Activated CD8-positive, alpha-beta T cell treated with anti-CD3 and anti-CD28 coated beads for 36 hours (primary cell): Measurements from ENCODE around the gene CAMK2G. TPM values are rescaled to one million over a fixed set of nuclear protein-coding genes. Genes with fewer than 3 reads are reported as not detected.

Source experiments
- ATAC-seq: fragments of 200-7000 bp; cut with Tn5 transposase; one replicate; pipeline ENCODE4 v1.10.0; 2021; ENCODE audit warnings: mild to moderate bottlenecking, moderate library complexity
- CTCF ChIA-PET: fragments of 350-600 bp; sonication (Branson Sonifier 250); formaldehyde crosslinking; loops from one replicate; lab custom pipeline; 2021; ENCODE audit warnings: antibody characterized with exemption; lab: Charles Lee
- POLR2A ChIA-PET: fragments of 350-600 bp; sonication (Branson Sonifier 250); formaldehyde crosslinking; loops from one replicate; lab custom pipeline; 2021; ENCODE audit warnings: antibody characterized with exemption; lab: Charles Lee
- DNase-seq: peaks from one replicate; pipeline ENCODE4 v3.0.0-alpha.2; 2020
- H3K27ac Mint-ChIP-seq: one replicate; pipeline ENCODE4 v1.8.0; 2021; ENCODE audit warnings: mild to moderate bottlenecking, mixed read lengths
- H3K27me3 Mint-ChIP-seq: one replicate; pipeline ENCODE4 v1.8.0; 2021; ENCODE audit warnings: mixed read lengths
- H3K36me3 Mint-ChIP-seq: one replicate; pipeline ENCODE4 v1.8.0; 2021; ENCODE audit warnings: low read depth, mixed read lengths
- H3K4me1 Mint-ChIP-seq: one replicate; pipeline ENCODE4 v1.8.0; 2021; ENCODE audit warnings: low read depth, mixed read lengths
- H3K4me3 Mint-ChIP-seq: one replicate; pipeline ENCODE4 v1.8.0; 2021; ENCODE audit warnings: mild to moderate bottlenecking, moderate library complexity, mixed read lengths
- H3K9me3 Mint-ChIP-seq: one replicate; pipeline ENCODE4 v1.8.0; 2021; ENCODE audit warnings: mixed read lengths
- CTCF ChIP-seq: fragments of 200-600 bp; IDR thresholded peaks from one replicate; pipeline ENCODE4 v1.8.0; 2022; ENCODE audit warnings: antibody characterized with exemption, mild to moderate bottlenecking
- intact Hi-C: fragments of 100-400 bp; cut with micrococcal nuclease; formaldehyde crosslinking; loops from one replicate; pipeline ENCODE4 v1.10.0; 2022
- total RNA-seq, 2 experiments: library from RNA; stranded (reverse); gene quantifications; one replicate each; pipeline ENCODE4 v1.2.3, GENCODE V29; 2021

CAMK2G gene
- total RNA-seq, 2 experiments from 2014 or later = 17.8 to 18.5 TPM

GRCh38 chr10:73857446-73857845 is 16.9 kb downstream of the CAMK2G start:
- Mint-ChIP-seq H3K4me1 (peaks cover 54% of the 10 kb centered on the region), H3K27ac (peak overlapping the region; percentile 72), H3K36me3 (peaks cover 13% of the 10 kb centered on the region), H3K4me3 (peak overlapping the region; percentile 19), H3K27me3 (no peaks in the 10 kb centered on the region), H3K9me3 (no peaks in the 10 kb centered on the region)
- no peak for TF ChIP-seq CTCF
- POLR2A ChIA-PET = interaction anchor here (1.1 to 2.3 kb wide), 4 partner anchors 9 to 47 kb away, joined by 3 to 10 read pairs (median 4); no protein-coding TSS in a partner anchor
- ATAC-seq = peak; percentile 86
- intact Hi-C loops = no loop called here
- DNase-seq = peak; percentile 64
- CTCF ChIA-PET = interaction anchor here (1.1 to 7.4 kb wide), 6 partner anchors 8 to 102 kb away, joined by 3 to 67 read pairs (median 7); no protein-coding TSS in a partner anchor

GRCh38 chr10:73856261-73856660 is 18.1 kb downstream of the CAMK2G start:
- ChIA-PET POLR2A (interaction anchor here (1.1 to 2.3 kb wide), 5 partner anchors 9 to 43 kb away, joined by 3 to 10 read pairs (median 5); no protein-coding TSS in a partner anchor), CTCF (interaction anchor here (1.1 to 2.3 kb wide), 6 partner anchors 20 to 103 kb away, joined by 3 to 18 read pairs (median 8); no protein-coding TSS in a partner anchor)
- peaks cover 19% of the 10 kb centered on the region for H3K36me3 Mint-ChIP-seq
- TF ChIP-seq CTCF = no peak
- H3K27me3 Mint-ChIP-seq = no peaks in the 10 kb centered on the region
- no peak overlapping the region for H3K4me3 Mint-ChIP-seq
- no peak for DNase-seq
- H3K9me3 Mint-ChIP-seq = no peaks in the 10 kb centered on the region
- intact Hi-C loops = no loop called here
- ATAC-seq = no peak
- no peak overlapping the region for H3K27ac Mint-ChIP-seq
- H3K4me1 Mint-ChIP-seq = peaks cover 51% of the 10 kb centered on the region

GRCh38 chr10:73855413-73855812 is 18.9 kb downstream of the CAMK2G start:
- Mint-ChIP-seq H3K4me3 (no peak overlapping the region), H3K9me3 (no peaks in the 10 kb centered on the region), H3K4me1 (peaks cover 46% of the 10 kb centered on the region), H3K27ac (no peak overlapping the region), H3K27me3 (no peaks in the 10 kb centered on the region), H3K36me3 (peaks cover 15% of the 10 kb centered on the region)
- ChIA-PET CTCF (interaction anchor here (1.1 to 2.3 kb wide), 5 partner anchors 21 to 85 kb away, joined by 3 to 18 read pairs (median 11); no protein-coding TSS in a partner anchor), POLR2A (interaction anchor here (0.6 to 1.6 kb wide), 3 partner anchors 8 to 650 kb away, joined by 3 to 6 read pairs (median 4); no protein-coding TSS in a partner anchor)
- TF ChIP-seq CTCF = no peak
- DNase-seq (no peak), ATAC-seq (no peak)
- intact Hi-C loops = no loop called here

- peaks cover 40% of the 10 kb centered on the region for H3K4me1 Mint-ChIP-seq
- intact Hi-C loops = no loop called here
- ATAC-seq (no peak), DNase-seq (no peak)
- H3K27me3 Mint-ChIP-seq = no peaks in the 10 kb centered on the region
- no peak overlapping the region for H3K4me3 Mint-ChIP-seq
- H3K9me3 Mint-ChIP-seq = no peaks in the 10 kb centered on the region
- peaks cover 12% of the 10 kb centered on the region for H3K36me3 Mint-ChIP-seq
- ChIA-PET CTCF (interaction anchor here (1.6 to 13.2 kb wide), 3 partner anchors 24 to 87 kb away, joined by 5 to 430 read pairs (median 18); partner anchors contain the start of gene CAMK2G), POLR2A (interaction anchor here (3.5 kb wide), 1 partner anchor 21 kb away, joined by 22 read pairs; the partner anchor contains the start of gene CAMK2G)
- no peak for TF ChIP-seq CTCF
- no peak overlapping the region for H3K27ac Mint-ChIP-seq
These were observed 20.0 kb downstream of the CAMK2G start for GRCh38 chr10:73854310-73854709.

- TF ChIP-seq CTCF = no peak
- intact Hi-C loops = no loop called here
- POLR2A ChIA-PET = interaction anchor here (1.3 to 3.5 kb wide), 4 partner anchors 9 to 46 kb away, joined by 3 to 22 read pairs (median 5); partner anchors contain the start of gene CAMK2G
- Mint-ChIP-seq H3K4me1 (peaks cover 35% of the 10 kb centered on the region), H3K27ac (no peak overlapping the region), H3K9me3 (no peaks in the 10 kb centered on the region), H3K27me3 (no peaks in the 10 kb centered on the region), H3K4me3 (no peak overlapping the region), H3K36me3 (peaks cover 13% of the 10 kb centered on the region)
- DNase-seq = no peak
- CTCF ChIA-PET = interaction anchor here (1.2 to 13.2 kb wide), 6 partner anchors 9 to 103 kb away, joined by 5 to 430 read pairs (median 7); partner anchors contain the start of gene CAMK2G
- ATAC-seq = no peak
These were observed 21.2 kb downstream of the CAMK2G start for GRCh38 chr10:73853196-73853595.
